Activated naive CD8-positive, alpha-beta T cell treated with anti-CD3 and anti-CD28 coated beads, Interleukin-2, amount 50 U/mL, for 16 hours (primary cell): ENCODE results near the gene C1orf226.
"Not testable (repeated sequence)": the region's sequence is repeated elsewhere in the genome, so short reads cannot be mapped to it uniquely, and the experiment has no call there.

ENCODE experiments used
- DNase-seq: peaks from one replicate; pipeline ENCODE4 v3.0.0-alpha.2; 2020; ENCODE audit warnings: low read depth, low spot score

The C1orf226 gene

GRCh38 chr1:162381383-162381782 is at the start of gene C1orf226:
Gene C1orf226 (plus strand): TSS chr1:162381728. CDS start chr1:162381902, 174 bp downstream.
- DNase-seq, result no peak

GRCh38 chr1:162333991-162334390 is 47.5 kb upstream of the C1orf226 start:
- DNase-seq, result no peak

GRCh38 chr1:162335126-162335525 is 46.4 kb upstream of the C1orf226 start:
- DNase-seq, result no peak

- no peak for DNase-seq
Measured at GRCh38 chr1:162336621-162337285, 44.8 kb upstream of the C1orf226 start.

GRCh38 chr1:162342452-162342983 is 39.0 kb upstream of the C1orf226 start:
- DNase-seq, result no peak

GRCh38 chr1:162343470-162343869 is 38.1 kb upstream of the C1orf226 start:
- no peak for DNase-seq

GRCh38 chr1:162347281-162347680 is 34.2 kb upstream of the C1orf226 start:
- DNase-seq, result no peak

- DNase-seq, result no peak
Measured at GRCh38 chr1:162349635-162350330, 31.7 kb upstream of the C1orf226 start.

GRCh38 chr1:162351246-162351842 is 30.2 kb upstream of the C1orf226 start:
- no peak for DNase-seq

- not testable (repeated sequence) for DNase-seq
Measured at GRCh38 chr1:162351874-162352273, 29.7 kb upstream of the C1orf226 start.

- DNase-seq, result no peak
Measured at GRCh38 chr1:162353078-162353477, 28.4 kb upstream of the C1orf226 start.

- no peak for DNase-seq
Measured at GRCh38 chr1:162353702-162354101, 27.8 kb upstream of the C1orf226 start.

- DNase-seq, result no peak
Measured at GRCh38 chr1:162357681-162358266, 23.8 kb upstream of the C1orf226 start.

- no peak for DNase-seq
Measured at GRCh38 chr1:162358928-162359327, 22.6 kb upstream of the C1orf226 start.

GRCh38 chr1:162359523-162360236 is 21.8 kb upstream of the C1orf226 start:
- DNase-seq, result no peak

GRCh38 chr1:162360237-162360873 is 21.2 kb upstream of the C1orf226 start:
- DNase-seq, result no peak

GRCh38 chr1:162360874-162361260 is 20.7 kb upstream of the C1orf226 start:
- no peak for DNase-seq

GRCh38 chr1:162361349-162361748 is 20.2 kb upstream of the C1orf226 start:
- DNase-seq, result no peak

- DNase-seq, result no peak
Measured at GRCh38 chr1:162363823-162364222, 17.7 kb upstream of the C1orf226 start.

GRCh38 chr1:162364498-162364897 is 17.0 kb upstream of the C1orf226 start:
- DNase-seq, result no peak
